Ovary (tissue), 3 donors: Measurements from ENCODE around the gene AKAP6.

Experiments
- EP300 ChIP-seq: sonication (generic); formaldehyde crosslinking; IDR thresholded peaks from one replicate; pipeline ENCODE4 v1.6.1; 2017; ENCODE audit warnings: antibody characterized with exemption
- TF ChIP-seq, protein P1 (sequence below), 3 donors: fragments of 450-650 bp in 2 of 3; fragments of 200-600 bp in 1 of 3; IDR thresholded peaks; one replicate each; pipeline versions ENCODE4 v1.5.1 to v1.8.0; 2016 to 2022; ENCODE audit warnings: antibody characterized with exemption in 3 of 3, mild to moderate bottlenecking in 1 of 3
- donor health status: DM: no; HTN: no; CAD: no.

DNA sequence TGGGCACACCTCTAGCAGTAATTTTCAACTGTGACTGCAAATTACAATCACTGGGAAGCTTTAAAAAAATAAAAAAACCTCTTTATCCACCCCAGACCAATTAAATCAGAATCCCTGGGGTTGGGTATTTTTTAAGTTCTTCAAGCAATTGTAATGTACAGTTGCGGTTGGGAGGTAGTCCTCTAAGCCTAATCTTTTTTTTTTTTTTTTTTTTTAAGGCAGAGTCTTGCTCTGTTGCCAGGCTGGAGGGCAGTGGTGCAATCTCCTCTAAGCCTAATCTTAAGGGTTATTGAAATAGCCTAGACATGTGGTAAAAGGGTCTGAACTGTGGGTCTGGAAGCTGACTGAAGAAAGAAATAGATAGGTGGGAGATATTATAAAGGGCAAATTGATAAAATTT, 230.5 kb downstream of the AKAP6 start:
- no peak for TF ChIP-seq EP300
- TF ChIP-seq, protein P1, sequence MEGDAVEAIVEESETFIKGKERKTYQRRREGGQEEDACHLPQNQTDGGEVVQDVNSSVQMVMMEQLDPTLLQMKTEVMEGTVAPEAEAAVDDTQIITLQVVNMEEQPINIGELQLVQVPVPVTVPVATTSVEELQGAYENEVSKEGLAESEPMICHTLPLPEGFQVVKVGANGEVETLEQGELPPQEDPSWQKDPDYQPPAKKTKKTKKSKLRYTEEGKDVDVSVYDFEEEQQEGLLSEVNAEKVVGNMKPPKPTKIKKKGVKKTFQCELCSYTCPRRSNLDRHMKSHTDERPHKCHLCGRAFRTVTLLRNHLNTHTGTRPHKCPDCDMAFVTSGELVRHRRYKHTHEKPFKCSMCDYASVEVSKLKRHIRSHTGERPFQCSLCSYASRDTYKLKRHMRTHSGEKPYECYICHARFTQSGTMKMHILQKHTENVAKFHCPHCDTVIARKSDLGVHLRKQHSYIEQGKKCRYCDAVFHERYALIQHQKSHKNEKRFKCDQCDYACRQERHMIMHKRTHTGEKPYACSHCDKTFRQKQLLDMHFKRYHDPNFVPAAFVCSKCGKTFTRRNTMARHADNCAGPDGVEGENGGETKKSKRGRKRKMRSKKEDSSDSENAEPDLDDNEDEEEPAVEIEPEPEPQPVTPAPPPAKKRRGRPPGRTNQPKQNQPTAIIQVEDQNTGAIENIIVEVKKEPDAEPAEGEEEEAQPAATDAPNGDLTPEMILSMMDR (IDR thresholded peaks at IDR 0.05), result no peak
